ENCODE measurements around the gene MYL9.
A peak's percentile ranks its signal among the peaks of the same experiment; 100 is the strongest.

MYL9 gene

DNA sequence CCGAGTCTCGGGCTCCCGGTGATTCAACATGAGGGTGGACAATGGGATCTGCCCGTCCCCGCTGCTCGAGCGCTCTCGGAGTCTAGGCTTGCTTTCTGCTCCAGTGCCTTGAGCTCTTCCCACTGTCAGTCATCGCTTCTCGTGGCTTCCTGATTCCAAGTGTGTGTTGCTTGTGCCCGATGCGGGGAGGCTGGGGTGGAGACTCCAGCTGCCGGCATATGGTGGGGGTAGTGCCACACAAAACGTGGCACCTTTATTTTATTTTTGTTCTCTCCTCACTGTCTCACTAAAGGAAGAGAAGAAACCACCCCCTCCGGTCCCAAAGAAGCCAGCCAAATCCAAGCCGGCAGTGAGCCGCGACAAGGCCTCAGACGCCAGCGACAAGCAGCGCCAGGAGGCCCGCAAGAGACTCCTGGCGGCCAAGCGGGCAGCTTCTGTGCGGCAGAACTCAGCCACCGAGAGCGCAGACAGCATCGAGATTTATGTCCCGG is 14.8 kb upstream of the MYL9 start:
- no peak for DNase-seq

DNA sequence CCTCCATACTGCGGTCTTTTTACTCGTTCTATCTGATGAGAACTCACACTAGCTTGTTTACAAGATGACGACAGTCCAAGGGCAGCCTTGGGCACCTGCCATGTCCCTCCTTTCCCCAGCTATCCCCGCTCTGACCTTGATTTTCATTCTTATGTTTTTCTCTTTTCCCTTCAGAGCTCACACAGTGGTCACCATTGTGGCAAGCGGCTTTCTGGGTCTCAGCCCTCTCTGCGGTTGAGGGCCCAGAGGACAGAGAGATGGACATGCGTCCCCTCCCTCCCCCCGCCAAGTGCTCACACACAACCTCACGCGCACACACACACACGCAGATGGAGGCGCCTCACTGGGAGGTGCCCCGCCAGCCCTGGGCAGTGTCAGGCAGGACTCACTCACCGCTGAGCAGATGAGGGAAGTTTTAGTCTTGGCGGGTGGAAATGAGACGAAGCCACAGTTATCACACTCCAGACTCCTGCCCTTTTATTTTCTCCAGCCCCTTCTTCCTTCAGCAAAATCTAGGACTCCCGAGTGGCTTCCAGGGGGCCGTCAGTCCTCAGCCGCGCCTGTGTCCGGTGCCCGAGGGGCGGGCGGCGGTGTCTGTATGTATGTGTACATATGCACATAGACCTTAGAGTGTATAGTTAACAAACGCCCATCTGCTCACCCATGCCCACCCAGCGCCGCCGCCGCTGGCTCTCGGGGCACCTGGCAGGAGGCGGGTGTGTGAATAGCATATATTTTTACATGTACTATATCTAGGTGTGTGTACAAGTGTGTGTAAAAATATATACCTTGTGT is 13.8 kb upstream of the MYL9 start:
- no peak for DNase-seq

DNA sequence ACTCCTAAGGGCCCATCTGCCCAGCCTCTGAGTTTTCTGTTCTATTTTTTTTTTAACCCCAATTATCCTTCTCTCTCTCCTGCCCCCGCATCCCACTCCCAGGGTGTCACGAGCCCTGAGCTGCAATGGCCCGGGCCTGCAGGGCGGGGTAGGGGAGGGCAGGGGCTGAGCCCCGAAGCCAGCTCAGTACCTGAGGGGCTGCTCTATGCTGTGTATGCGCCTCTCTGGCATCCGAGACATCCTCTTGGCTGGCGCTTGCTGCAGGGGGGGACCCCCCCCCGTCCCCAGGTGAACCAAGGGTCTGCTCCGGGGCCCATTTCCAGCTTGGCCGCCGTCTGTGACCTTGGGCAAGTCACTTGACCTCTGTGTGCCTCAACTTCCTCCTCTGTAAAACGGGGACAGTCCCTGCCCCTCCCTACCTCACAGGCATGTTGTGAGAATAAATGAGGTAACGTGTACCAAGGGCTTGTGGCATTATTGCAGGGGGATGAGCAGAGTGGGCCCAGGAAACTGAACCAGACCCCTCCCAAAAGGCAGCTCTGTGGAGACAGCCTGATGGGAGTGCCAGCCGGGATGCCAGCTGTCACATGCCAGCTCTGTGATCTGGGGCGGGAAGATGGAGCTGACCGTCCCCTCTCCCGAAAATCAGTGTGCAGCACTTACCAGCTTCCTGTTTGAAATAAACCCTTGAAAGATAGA is 13.0 kb upstream of the MYL9 start:
- DNase-seq: no peak

DNA sequence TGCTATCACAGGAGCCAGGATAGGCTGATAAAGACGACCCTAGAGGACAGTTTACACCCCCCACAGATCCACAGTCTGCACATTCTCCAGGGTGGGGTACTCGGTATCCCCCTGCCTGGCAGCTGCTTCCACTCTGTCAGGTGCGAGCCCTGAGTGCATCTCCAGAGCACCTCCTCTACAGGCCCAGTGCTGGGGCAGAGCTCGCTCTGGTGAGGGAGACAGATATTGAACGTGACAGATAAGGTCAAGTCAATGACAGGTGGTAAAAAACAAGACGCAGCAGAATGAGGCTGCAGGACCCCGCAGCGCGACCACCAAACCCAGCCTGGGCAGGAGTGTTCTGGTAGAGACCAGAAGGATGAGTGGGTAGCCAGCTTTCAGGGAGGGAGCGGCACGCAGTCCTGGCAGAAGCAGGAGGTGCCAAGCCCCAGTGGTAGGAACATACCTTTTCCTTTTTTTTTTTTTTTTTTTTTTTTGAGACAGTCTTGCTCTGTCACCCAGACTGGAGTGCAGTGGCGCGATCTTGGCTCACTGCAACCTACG is 12.4 kb upstream of the MYL9 start:
- no peak for DNase-seq

DNA sequence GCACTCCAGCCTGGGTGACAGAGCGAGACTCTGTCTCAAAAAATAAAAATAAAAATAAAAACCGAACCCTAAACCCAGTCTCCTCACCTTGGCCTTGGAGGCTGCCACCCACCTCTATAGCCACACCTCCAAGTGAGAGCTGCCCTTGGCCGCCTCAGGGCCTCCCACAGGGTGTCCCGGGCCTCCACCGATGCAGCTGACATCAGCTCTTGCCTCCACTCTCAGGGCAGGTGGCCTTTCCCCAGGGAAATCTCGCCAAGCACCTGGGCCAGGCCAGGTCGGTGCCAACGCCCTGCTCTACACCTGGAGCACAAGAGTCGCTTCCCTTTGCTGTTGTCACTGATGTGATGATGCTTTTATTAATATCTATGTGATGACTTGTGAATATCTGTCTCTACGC is 8.9 kb upstream of the MYL9 start:
- no peak for DNase-seq

DNA sequence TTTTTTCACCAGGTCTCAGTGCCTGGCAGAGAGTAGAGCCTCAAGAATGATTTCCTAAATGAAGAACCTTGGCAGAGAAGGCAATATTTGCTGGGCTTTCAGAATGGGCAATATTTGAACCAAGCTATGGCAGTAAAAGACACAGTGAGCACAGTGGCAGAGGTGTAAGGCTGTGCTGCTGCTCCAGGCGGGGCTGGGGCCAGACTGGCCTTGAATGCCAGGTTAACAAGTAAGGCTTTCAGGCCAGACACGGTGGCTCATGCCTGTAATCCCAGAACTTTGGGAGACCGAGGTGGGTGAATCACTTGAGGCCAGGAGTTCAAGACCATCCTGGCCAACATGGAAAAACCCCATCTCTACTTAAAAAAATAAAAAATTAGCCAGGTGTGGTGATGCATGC is 8.5 kb upstream of the MYL9 start:
- no peak for DNase-seq

DNA sequence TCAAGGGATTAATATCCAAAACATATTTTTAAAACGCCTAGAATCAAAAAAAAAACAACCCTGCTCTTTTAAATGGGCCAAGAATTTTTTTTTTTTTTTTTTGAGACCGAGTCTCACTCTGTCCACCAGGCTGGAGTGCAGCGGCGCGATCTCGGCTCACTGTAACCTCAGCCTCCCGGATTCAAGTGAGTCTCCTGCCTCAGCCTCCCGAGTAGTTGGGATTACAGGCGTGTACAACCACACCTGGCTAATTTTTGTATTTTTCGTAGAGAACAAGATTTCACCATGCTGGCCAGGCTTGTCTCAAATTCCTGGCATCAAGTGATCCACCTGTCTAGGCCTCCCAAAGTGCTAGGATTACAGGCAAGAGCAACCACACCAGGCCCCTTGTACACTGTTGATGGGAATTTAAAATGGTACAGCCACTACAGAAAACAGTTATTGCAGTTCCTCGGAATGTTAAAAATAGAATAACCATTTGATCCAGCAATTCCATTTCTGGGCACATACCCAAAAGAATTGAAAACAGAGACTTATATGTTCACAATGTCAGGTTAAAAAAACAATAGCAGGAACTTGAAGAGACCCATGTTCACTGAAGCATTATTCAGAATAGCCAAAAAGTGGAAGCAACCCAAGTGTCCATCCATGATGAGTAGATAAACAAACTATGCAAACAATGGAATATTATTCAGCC is 3.1 kb upstream of the MYL9 start:
- DNase-seq: no peak

DNA sequence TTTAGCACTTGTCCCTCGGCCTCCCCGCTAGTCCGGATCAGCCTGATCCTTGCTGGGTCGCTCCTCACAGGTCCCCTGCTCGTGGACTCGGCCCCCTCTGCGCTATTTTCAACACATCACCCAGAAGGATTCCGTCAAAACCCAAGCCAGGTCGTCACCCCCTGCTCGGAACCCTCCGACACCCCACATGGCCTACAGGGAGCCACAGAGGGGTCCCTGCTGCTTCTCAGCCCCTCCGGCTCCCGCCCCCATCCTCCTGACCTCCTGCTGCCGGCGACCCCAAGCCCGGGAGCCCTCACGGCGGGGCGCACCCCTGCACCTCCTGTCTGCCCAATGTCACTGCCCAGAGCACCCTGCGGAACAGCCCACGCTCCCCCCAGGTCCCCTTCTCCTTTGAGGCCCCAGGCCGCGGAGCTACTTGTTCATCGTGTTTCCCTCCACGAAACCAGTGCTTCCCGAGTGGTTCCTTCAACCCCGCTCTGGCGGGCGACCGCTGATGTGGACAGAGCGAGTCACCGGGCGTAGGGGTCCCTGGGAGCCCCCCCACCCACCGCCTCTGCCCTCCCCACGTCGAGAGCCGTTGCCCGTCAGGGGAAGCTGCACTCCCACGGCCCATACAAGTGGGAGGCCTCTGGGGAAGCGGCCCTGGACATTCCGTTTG is 638 bp upstream of the MYL9 start:
- DNase-seq: no peak

DNA sequence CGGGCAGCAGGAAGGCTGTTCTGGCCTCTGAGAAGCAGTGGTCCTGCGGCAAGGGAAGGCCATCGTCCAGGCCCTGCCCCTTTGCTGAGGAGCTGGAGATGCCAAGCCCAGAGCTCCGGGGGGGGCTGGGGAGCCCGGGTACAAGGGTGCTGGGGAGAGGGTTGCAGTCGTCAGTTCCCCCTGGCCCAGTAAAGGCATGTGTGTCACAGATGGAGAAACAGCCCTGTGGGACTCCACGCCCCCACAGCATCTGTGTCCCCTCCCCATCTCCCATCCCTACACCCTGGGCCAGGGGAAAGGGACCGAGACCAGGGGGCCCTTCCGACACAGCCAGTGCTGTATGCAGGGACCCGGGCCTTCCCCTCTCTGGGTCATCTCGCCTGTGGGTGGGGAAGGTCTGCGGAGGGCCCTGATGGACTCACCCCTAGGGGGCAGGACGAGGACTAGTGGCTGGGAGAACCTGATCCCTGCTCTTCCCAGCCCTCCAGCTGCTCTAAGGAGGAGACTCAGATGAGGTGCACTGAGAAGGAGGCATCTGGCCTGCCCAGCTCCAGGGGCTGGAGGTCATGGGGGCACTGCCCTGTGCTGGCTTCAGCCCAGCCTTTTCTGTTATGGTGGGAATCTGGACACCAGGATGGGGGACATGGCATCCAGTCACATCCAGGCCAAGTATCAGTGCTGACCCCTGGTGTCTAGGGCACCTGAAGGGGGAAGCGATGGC is 609 bp downstream of the MYL9 start:
- peak; percentile 47 for DNase-seq

DNA sequence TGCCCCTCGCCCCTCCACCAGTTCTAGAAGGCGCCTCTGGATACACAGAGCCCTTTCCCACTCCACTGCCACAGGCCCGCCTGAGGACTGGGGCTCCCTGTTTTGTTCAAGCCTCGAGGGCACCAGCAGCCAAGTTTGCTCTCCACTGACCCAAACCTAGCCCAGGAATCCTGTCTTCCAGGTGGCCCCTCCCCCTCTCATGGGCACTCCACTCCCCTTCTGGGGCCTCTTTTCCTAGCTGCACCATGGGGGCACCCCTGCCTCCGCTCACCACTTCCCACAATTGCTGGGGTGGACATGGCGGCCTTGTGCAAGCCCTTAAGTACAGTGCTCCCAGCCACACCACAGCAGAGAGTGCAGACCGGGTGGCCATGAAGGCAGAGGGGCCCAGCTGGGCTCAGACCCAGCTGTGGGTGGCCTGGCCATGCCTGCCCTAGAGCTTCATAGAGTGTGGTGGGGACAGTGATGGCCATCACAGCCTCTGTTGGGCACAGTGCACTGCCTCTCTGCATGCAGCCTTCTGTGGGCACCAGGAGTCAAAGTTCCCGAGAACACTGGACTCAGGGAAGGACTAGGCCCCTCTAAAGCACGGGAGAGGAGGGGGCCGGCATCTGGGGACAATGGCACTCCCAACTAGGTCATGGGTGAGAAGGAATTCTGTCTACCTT is 1.3 kb downstream of the MYL9 start:
- DNase-seq: no peak

DNA sequence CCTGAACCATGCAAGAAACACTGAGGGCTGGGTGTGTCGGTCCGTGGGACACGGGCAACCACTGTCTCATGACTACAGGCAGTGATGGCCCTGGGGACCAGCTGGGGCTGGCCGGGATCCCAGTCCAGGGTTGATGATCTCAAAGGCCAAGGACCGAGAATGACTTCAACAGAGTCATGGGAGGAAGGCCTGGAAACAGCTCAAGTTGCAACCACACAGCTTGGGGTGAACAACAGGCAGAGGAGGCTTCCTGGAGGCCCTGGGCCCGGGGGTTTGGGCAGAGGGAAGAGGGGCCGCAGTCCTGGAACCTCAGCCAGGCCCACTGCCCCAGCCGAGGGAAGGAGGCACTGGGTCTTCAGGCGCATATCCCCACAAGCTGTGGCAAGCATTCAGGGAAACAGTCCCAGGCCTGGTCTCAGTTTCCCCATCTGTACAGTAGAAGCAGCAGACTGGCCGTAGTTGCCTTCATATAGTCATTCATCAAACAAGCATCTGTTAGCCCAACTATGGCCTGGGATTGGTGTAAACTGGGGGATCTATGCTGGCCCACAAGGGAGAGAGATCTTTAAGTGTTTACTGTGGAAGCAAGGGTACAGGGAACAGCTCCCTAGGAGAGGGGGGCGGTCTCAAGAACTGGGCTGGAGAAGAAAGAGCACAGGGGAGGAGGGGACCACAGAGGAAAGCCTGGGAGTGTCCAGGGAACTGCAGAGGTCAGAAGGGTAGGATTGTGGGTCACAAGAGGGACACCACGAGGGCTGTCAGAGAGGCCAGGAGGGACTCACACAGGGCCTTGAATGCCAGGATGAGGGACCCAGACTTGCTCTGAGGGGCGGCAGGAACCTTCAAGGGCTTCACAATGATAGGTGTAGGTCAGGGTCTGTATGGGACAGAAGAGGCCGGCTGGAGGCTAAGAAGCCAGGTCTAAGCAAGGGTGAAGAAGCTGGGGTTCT is 2.1 kb downstream of the MYL9 start:
- DNase-seq: no peak

DNA sequence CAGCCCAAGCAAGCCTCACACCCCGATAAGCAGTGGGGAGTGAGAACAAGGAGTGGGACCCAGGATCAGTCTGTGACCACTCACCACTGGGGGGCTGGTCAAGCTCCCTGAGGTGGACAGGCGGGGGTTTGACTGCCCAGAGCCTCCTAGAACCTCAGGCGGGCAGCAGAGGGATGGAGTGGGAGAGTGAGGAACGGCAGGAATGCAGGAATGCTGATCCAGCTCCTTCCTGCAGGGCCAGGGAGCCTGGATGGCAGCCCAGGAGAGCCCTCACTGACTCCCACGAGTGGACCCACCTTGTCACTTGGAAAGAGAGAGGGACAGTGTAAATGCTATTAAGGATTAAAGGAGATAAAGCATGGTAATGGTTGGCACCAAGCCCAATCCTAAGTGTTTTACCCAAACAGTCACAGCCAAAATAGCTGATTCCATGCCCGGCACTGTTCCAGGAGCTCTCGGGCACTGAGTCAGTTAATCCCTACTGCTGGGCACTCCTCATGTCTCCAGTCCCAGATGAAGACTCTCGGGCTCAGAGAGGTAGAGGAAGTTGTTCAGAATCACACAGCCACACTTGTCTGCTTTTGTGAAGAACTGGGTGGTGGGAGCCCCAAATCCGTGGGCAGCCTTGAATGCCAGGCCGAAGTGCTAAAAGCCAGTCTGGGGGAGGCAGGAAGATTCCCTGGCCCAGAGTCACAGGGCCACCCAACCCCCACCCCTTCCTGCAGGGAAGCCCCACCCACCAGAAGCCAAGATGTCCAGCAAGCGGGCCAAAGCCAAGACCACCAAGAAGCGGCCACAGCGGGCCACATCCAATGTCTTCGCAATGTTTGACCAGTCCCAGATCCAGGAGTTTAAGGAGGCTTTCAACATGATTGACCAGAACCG is 3.1 kb downstream of the MYL9 start:
- peak; percentile 87 for DNase-seq

DNA sequence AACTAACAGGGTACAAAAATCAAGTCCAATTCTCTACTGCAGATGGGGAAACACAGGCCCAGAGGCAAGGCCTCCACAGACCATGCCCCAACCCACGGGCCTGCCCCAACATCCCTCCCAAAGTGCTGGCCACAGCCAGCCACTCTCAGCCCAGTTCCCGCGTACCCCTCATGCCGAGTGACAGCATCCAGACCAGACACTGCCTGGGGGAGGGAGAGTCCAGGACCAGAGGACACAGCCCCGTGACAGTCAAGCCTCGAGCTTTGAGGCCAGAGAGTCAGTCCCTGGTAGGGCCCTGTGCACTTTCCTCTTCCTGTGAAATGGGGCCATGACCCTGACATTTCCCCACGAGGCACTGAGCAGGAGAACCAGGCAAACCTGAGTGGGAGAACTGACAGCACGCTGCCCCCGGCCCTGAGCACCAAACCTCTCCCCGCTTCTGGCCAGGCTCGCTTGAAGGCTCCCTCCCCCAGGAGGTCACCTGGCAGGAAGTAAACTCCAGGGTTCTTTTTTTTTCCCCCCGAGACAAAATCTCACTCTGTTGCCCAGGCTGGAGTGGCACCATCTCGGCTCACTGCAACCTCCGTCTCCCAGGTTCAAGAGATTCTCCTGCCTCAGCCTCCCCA is 4.9 kb downstream of the MYL9 start:
- no peak for DNase-seq

DNA sequence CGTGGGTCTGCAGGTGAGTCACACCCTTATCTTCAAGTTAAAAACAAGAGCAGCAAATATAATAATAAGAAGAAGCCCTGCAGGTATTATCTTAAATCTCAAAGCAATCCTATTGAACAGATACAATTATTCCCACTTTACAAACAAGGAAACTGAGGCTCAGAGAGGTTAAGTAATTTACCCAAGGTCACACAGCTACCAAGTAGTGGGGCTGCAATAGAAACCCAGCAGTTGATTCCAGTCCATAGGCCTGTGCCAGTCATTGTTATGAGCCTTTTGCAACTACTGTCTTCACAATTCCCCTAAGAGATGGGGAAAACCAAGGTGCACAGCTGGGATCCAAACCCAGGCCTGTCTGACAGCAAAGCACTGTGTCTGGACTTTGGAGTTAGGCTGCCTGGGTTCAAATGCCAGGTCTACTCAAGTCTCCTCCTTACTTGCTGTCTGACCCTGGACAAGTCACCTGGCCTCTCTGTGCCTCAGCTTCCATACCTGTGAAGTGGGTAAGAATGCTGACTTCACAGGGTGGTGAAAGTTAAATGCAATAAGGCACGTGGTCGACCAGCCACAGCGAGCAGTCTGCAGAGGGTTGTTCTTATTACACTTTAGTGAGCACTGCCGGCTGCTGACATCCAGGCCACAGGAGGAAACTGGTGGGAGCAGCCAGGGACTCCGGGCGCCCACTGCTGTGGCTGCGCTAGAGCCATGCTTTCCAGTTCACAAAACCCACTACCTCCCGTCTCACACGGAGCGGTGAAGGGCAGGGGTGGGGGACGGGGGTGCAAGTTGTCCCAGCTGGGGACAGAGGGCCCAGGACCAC is 6.1 kb downstream of the MYL9 start:
- DNase-seq: no peak

DNA sequence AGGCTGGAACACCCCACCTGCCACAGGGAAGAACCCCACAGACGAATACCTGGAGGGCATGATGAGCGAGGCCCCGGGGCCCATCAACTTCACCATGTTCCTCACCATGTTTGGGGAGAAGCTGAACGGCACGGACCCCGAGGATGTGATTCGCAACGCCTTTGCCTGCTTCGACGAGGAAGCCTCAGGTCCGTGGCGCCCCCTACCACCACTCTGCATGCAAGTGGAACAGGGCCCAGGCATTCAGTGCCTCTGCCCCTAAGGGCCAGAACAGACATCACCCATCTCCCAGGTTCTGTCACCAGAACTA is 6.6 kb downstream of the MYL9 start:
- no peak for DNase-seq

DNA sequence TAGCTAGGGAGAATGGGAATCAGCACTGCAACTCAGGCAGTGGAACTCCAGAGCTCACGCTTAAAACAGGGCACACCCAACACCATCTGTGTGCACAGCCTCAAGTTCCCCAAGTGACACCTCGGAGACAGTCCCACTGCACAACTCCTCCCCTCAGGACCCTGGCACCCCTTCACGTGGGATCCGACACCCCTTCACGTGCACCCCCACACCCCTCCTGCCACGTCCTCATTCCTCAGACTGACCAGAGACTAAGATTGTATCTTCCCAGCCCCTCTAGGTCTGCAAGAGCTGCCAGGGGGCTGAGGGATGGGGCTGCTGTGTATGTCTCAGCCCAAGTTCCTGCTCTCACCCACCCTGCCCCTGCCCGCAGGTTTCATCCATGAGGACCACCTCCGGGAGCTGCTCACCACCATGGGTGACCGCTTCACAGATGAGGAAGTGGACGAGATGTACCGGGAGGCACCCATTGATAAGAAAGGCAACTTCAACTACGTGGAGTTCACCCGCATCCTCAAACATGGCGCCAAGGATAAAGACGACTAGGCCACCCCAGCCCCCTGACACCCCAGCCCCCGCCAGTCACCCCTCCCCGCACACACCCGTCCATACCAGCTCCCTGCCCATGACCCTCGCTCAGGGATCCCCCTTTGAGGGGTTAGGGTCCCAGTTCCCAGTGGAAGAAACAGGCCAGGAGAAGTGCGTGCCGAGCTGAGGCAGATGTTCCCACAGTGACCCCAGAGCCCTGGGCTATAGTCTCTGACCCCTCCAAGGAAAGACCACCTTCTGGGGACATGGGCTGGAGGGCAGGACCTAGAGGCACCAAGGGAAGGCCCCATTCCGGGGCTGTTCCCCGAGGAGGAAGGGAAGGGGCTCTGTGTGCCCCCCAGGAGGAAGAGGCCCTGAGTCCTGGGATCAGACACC is 7.6 kb downstream of the MYL9 start:
- DNase-seq: no peak

DNA sequence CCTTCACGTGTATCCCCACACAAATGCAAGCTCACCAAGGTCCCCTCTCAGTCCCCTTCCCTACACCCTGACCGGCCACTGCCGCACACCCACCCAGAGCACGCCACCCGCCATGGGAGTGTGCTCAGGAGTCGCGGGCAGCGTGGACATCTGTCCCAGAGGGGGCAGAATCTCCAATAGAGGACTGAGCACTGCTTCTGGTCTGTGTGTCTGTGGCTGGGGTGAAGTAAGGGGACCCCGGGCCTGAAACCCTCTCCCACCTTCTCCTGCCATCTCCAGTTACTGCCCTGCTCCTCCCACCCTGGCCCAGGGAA is 8.3 kb downstream of the MYL9 start:
- DNase-seq: no peak
